GM23338 (cell line): ENCODE data around the gene NELFB. TPM values are rescaled to one million over a fixed set of nuclear protein-coding genes. Genes with fewer than 3 reads are reported as not detected.
A peak's percentile ranks its signal among the peaks of the same experiment; 100 is the strongest.

Experiments
- ATAC-seq: fragments of 200-7000 bp; cut with Tn5 transposase; 3 replicates; pipeline ENCODE4 v1.9.1; 2020
- DNase-seq: peaks from one replicate; pipeline ENCODE4 v3.0.0-alpha.2; 2015; ENCODE audit warnings: low spot score
- H2AFZ ChIP-seq: fragments of 200-600 bp; sonication (generic); 2 replicates; pipeline ENCODE4 v1.8.0; 2016; ENCODE audit warnings: antibody characterized with exemption, mild to moderate bottlenecking, moderate library complexity
- H3F3A ChIP-seq: fragments of 200-600 bp; sonication (generic); replicated peaks from 2 replicates; pipeline ENCODE4 v1.8.0; 2017; ENCODE audit warnings: antibody characterized with exemption, mixed run types, low read depth
- H3K27ac ChIP-seq: fragments of 200-600 bp; sonication (generic); 2 replicates; pipeline ENCODE4 v1.6.1; 2016; ENCODE audit warnings: low read depth
- H3K27me3 ChIP-seq: fragments of 200-600 bp; sonication (generic); 2 replicates; pipeline ENCODE4 v1.8.0; 2016; ENCODE audit warnings: mild to moderate bottlenecking, mixed run types, moderate library complexity; ENCODE audit not compliant: insufficient read depth
- H3K36me3 ChIP-seq: fragments of 200-600 bp; sonication (generic); 2 replicates; pipeline ENCODE4 v1.8.0; 2016; ENCODE audit warnings: mild to moderate bottlenecking; ENCODE audit not compliant: insufficient read depth
- H3K4me1 ChIP-seq: fragments of 200-600 bp; sonication (generic); 2 replicates; pipeline ENCODE4 v1.8.0; 2016; ENCODE audit warnings: mild to moderate bottlenecking, moderate library complexity; ENCODE audit not compliant: insufficient read depth
- H3K4me2 ChIP-seq: fragments of 200-600 bp; sonication (generic); 2 replicates; pipeline ENCODE4 v1.7.1; 2017; ENCODE audit warnings: mixed run types
- H3K4me3 ChIP-seq: fragments of 200-600 bp; sonication (generic); 2 replicates; pipeline ENCODE4 v1.6.1; 2016; ENCODE audit warnings: mixed run types
- H3K79me2 ChIP-seq: fragments of 200-600 bp; sonication (generic); replicated peaks from 2 replicates; pipeline ENCODE4 v1.8.0; 2017; ENCODE audit warnings: mild to moderate bottlenecking; ENCODE audit not compliant: insufficient read depth
- H3K9me2 ChIP-seq: fragments of 200-600 bp; sonication (generic); 2 replicates; pipeline ENCODE4 v1.8.0; 2017; ENCODE audit not compliant: insufficient read depth
- H4K20me1 ChIP-seq: fragments of 200-600 bp; sonication (generic); replicated peaks from 2 replicates; pipeline ENCODE4 v1.8.0; 2017; ENCODE audit warnings: mild to moderate bottlenecking; ENCODE audit not compliant: insufficient read depth
- H3K27ac Mint-ChIP-seq: 2 replicates; pipeline ENCODE4 v1.8.0; 2020; ENCODE audit warnings: inconsistent platforms, mild to moderate bottlenecking, moderate library complexity, mixed read lengths
- H3K27me3 Mint-ChIP-seq: 3 replicates; pipeline ENCODE4 v1.8.0; 2022; ENCODE audit warnings: low read depth, mild to moderate bottlenecking, moderate library complexity, mixed read lengths, inconsistent platforms; ENCODE audit not compliant: insufficient read depth, poor library complexity
- H3K36me3 Mint-ChIP-seq: 3 replicates; pipeline ENCODE4 v1.8.0; 2021; ENCODE audit warnings: low read depth, mild to moderate bottlenecking, inconsistent platforms, moderate library complexity, mixed read lengths
- H3K4me1 Mint-ChIP-seq: 3 replicates; pipeline ENCODE4 v1.8.0; 2020; ENCODE audit warnings: mild to moderate bottlenecking, inconsistent platforms, mixed read lengths
- H3K4me3 Mint-ChIP-seq: 3 replicates; pipeline ENCODE4 v1.8.0; 2021; ENCODE audit warnings: moderate library complexity, mild to moderate bottlenecking, inconsistent platforms, mixed read lengths
- H3K9me3 Mint-ChIP-seq: 3 replicates; pipeline ENCODE4 v1.8.0; 2020; ENCODE audit warnings: moderate library complexity, mild to moderate bottlenecking, inconsistent platforms, mixed read lengths
- CREB1 ChIP-seq: fragments of 250-450 bp; sonication (Bioruptor Pico); IDR thresholded peaks from 2 replicates; pipeline ENCODE4 v1.5.0; 2020; ENCODE audit warnings: low read depth, mild to moderate bottlenecking, moderate library complexity
- EZH2phosphoT487 ChIP-seq: fragments of 200-600 bp; sonication (generic); IDR thresholded peaks from one replicate; pipeline ENCODE4 v1.8.1; 2018; ENCODE audit warnings: antibody characterized with exemption; ENCODE audit not compliant: unreplicated experiment
- JUNB ChIP-seq: IDR thresholded peaks from one replicate; pipeline ENCODE4 v1.6.1; 2016; ENCODE audit warnings: antibody characterized with exemption; ENCODE audit not compliant: unreplicated experiment
- NANOG ChIP-seq: IDR thresholded peaks from 2 replicates; pipeline ENCODE4 v1.6.1; 2016; ENCODE audit warnings: antibody characterized with exemption, borderline replicate concordance
- ZNF331 ChIP-seq: fragments of 250-450 bp; sonication (Bioruptor Pico); IDR thresholded peaks from 2 replicates; pipeline ENCODE4 v1.5.0; 2020; ENCODE audit warnings: low read depth, mild to moderate bottlenecking, moderate library complexity
- ZNF462 ChIP-seq: fragments of 250-450 bp; sonication (Bioruptor Pico); IDR thresholded peaks from 2 replicates; pipeline ENCODE4 v1.5.0; 2020; ENCODE audit warnings: mild to moderate bottlenecking, moderate library complexity
- polyA plus RNA-seq: library from polyadenylated mRNA; unstranded; fragments of >200 nt; fragmentation: Nextera tagmentation; extraction: Ambion mirVana; gene quantifications from 2 replicates; pipeline ENCODE4 v1.2.1, GENCODE V29; 2016
- total RNA-seq: library from RNA; depleted of rRNA; stranded (reverse); fragments of >200 nt; shearing (Covaris generic); gene quantifications from 2 replicates; pipeline ENCODE4 v1.2.3, GENCODE V29; 2014
- TF ChIP-seq, protein P1 (sequence below): IDR thresholded peaks from one replicate; pipeline ENCODE4 v1.6.1; 2018; ENCODE audit warnings: antibody characterized with exemption; ENCODE audit not compliant: unreplicated experiment
- TF ChIP-seq, protein P2 (sequence below), 2 experiments: fragments of 200-600 bp in 1 of 2; sonication (generic) in 1 of 2; conservative IDR thresholded peaks; 2 replicates each; pipeline versions ENCODE4 v1.5.1 to v1.6.1; 2016 to 2017; ENCODE audit warnings: antibody characterized with exemption in 2 of 2, low read depth in 2 of 2, mild to moderate bottlenecking in 2 of 2, moderate library complexity in 1 of 2

Gene NELFB
- total and polyA plus RNA-seq, 2 experiments from 2014 or later, result 30.0 to 97.3 TPM

- Mint-ChIP-seq H3K27me3 (peaks cover 5% of the 10 kb centered on the region), H3K27ac (no peak overlapping the region), H3K9me3 (peaks cover 3% of the 10 kb centered on the region; the same call in 1 of the 3 replicates), H3K4me3 (no peak overlapping the region), H3K4me1 (no peaks in the 10 kb centered on the region; the same call in 2 of the 3 replicates), H3K36me3 (no peaks in the 10 kb centered on the region)
- TF ChIP-seq, protein P1, sequence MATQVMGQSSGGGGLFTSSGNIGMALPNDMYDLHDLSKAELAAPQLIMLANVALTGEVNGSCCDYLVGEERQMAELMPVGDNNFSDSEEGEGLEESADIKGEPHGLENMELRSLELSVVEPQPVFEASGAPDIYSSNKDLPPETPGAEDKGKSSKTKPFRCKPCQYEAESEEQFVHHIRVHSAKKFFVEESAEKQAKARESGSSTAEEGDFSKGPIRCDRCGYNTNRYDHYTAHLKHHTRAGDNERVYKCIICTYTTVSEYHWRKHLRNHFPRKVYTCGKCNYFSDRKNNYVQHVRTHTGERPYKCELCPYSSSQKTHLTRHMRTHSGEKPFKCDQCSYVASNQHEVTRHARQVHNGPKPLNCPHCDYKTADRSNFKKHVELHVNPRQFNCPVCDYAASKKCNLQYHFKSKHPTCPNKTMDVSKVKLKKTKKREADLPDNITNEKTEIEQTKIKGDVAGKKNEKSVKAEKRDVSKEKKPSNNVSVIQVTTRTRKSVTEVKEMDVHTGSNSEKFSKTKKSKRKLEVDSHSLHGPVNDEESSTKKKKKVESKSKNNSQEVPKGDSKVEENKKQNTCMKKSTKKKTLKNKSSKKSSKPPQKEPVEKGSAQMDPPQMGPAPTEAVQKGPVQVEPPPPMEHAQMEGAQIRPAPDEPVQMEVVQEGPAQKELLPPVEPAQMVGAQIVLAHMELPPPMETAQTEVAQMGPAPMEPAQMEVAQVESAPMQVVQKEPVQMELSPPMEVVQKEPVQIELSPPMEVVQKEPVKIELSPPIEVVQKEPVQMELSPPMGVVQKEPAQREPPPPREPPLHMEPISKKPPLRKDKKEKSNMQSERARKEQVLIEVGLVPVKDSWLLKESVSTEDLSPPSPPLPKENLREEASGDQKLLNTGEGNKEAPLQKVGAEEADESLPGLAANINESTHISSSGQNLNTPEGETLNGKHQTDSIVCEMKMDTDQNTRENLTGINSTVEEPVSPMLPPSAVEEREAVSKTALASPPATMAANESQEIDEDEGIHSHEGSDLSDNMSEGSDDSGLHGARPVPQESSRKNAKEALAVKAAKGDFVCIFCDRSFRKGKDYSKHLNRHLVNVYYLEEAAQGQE, result no peak
- TF ChIP-seq JUNB, result no peak
- TF ChIP-seq, protein P2, sequence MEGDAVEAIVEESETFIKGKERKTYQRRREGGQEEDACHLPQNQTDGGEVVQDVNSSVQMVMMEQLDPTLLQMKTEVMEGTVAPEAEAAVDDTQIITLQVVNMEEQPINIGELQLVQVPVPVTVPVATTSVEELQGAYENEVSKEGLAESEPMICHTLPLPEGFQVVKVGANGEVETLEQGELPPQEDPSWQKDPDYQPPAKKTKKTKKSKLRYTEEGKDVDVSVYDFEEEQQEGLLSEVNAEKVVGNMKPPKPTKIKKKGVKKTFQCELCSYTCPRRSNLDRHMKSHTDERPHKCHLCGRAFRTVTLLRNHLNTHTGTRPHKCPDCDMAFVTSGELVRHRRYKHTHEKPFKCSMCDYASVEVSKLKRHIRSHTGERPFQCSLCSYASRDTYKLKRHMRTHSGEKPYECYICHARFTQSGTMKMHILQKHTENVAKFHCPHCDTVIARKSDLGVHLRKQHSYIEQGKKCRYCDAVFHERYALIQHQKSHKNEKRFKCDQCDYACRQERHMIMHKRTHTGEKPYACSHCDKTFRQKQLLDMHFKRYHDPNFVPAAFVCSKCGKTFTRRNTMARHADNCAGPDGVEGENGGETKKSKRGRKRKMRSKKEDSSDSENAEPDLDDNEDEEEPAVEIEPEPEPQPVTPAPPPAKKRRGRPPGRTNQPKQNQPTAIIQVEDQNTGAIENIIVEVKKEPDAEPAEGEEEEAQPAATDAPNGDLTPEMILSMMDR (conservative IDR thresholded peaks at IDR 0.05; ENCODE audit: low read depth in 2 of 2), result peak; percentile 21 to 68; a peak in 2 of 4 replicates
- TF ChIP-seq ZNF462 (CRISPR knock-in tag), result no peak
- TF ChIP-seq ZNF331 (CRISPR knock-in tag), result no peak
- no peak for TF ChIP-seq CREB1 (CRISPR knock-in tag)
- no peak for TF ChIP-seq NANOG
- TF ChIP-seq EZH2phosphoT487, result no peak
- DNase-seq (peak; percentile 62), ATAC-seq (peak; percentile 15)
- no peak overlapping the region for H2AFZ ChIP-seq
- no peak overlapping the region for H3K4me3 ChIP-seq
- H3K27ac ChIP-seq, result no peak overlapping the region
- H3K36me3 ChIP-seq, result no peaks in the 10 kb centered on the region
- no peaks in the 10 kb centered on the region for H3K9me2 ChIP-seq
- H3K27me3 ChIP-seq, result no peaks in the 10 kb centered on the region
- H3K4me1 ChIP-seq, result peaks cover 20% of the 10 kb centered on the region; the same call in 1 of the 2 replicates
- H4K20me1 ChIP-seq, result no peaks in the 10 kb centered on the region
- no peak overlapping the region for H3K4me2 ChIP-seq
- no peaks in the 10 kb centered on the region for H3F3A ChIP-seq
- no peaks in the 10 kb centered on the region for H3K79me2 ChIP-seq
These were observed 64.0 kb downstream of the NELFB start for GRCh38 chr9:137319011-137319738.
